SHP77 treated with DMSO at 0.1 percent for 48 hours (cell line): Measurements from ENCODE around the gene LTV1.

Experiments
- DNase-seq: peaks from one replicate; lab custom pipeline; 2025; lab: John Stamatoyannopoulos, UW

The LTV1 gene

DNA sequence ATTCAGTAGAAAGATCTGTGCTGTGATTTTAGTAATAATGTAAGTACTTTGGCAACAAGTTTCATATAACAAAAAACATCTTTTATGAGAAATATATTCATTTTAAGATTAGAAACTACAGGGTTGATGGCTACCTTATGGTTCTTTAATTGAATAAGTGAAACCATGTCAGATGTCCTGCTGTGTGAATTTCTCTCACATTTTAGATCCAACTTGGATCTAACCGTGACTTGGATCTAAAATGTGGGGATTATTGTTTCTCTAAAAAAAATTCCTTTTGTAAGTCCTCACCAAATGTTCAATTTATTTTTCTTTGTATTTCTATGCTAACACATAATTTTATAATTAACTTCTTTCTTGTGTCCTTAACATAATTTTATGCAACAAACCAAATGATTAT lies 51.5 kb downstream of the LTV1 start:
- no peak for DNase-seq

DNA sequence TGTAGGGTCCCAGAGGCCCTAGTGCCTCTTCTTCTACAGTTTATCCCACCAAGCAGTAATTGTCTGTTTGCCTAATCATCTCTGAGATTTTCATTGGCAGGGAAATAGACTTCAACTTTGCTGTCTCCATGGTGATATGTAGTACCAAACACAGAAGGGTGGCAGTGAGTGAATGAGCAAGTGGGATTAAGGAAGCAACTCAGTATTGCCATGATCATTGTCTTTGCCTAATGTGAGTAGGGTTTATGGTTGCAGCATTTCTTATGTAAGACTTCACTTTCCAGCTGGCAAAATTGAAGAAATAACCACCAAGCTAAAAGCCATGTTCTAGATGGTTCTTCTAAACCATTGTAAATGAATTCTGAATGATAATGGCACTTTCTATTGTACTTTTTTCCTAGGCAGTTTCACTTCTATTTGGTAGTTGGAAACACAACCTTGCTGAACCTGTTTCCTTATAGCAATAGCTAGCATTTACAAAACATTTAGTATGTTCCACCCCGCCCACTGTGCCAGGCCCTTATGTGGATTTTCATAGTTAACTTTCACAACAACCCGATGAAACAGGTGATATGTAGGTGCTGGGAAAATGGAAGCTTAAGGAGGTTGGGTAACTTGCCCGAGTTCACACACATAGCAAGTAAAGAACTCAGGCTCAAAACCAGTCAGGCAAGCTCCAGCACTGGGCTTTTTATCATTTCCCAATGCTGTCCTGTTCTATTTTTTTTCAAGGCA lies 53.2 kb downstream of the LTV1 start:
- no peak for DNase-seq

DNA sequence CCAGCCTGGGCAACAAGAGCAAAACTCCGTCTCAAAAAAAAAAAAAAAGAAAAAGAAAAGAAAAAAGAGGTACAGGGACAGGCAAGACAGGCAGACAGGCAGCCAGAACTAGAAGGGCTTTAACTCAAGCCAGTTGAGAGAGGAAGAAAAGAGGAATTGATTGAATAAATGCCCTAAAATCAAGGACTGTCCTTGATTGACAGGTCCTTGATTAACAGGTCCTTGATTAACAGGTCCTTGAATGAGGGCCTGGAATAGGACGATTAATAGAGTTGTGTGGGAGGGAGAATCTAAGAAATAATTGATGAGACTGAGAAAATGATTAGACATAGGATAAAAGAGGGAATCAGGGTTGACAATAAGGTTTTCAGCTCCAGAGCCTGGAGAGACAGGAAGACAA lies 57.2 kb downstream of the LTV1 start:
- DNase-seq = no peak

DNA sequence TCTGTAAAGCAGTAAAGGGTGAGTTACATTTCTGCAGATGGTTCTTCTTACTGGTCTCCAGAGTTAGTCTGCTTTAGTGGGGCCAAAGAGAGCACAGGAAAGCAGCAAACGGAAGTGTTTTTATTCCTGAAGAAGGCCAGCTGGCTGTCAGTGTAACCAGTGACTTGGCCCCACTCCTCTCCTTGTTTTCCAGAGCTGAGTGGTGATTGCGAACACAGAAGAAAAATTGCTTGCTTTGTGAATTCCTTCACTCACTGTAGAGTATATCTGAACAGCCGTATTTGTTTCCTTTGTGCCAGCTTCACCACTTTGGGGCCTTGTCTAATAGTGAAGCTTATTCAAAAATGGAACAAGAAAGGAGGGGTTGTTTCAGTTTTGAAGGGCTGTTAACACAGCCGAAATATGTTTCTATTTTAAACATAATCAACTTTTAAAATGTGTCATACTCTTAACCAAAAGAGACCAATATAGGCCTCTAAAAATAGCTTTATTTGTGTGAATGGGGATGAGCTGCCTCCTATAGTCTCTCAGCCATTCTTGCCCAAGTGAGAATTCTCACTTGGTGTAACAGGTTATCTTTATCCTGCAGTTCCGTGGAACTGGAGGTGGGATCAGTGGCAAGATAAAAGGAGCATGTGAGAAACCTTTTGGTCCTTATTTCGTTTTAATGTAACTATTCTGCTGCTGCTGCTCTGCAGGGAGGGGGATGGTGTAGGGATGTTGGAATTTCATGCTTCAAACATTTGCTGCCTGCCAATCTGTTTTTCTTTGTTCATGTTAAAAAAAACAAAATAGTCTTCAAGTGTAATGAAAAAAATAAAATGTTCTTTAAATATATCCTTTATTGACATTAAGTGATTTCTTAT lies 59.0 kb downstream of the LTV1 start:
- no peak for DNase-seq

- DNase-seq = no peak
Observed at GRCh38 chr6:143902827-143903226, 59.7 kb downstream of the LTV1 start.

DNA sequence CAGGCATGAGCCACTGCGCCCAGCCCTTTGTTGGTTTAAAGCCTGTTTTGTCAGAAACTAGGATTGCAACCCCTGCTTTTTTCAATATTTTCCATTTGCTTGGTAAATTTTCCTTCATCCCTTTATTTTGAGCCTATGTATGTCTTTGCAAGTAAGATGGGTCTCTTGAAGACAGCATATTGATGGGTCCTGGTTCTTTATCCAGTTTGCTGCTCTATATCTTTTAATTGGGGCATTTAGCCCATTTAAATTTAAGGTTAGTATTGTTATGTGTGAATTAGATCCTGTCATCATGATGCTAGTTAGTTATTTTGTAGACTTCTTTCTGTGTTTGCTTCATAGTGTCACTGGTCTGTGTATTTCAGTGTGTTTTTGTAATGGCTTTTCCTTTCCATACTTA lies 67.9 kb downstream of the LTV1 start:
- no peak for DNase-seq

DNA sequence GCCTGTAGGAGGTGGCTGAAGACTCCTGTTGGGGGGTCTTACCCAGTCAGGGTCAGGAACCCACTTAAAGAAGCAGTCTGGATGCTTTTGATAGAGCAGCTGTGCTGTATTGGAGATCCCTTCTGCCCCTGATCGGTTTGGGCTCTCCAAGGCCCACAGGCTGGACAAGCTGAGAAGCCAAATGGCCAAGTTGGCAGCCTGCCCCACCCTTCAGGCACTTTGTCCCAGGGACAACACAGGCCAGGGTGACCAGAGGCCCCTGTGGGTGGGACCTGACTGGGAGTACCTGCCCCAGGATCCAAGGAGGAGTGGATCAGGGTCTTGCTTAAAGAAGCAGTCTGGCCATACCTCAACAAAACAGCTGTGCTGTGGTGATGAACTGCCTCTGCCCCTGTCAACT lies 69.5 kb downstream of the LTV1 start:
- DNase-seq = no peak
